ENCODE results near the gene COMT.
A peak's percentile ranks its signal among the peaks of the same experiment; 100 is the strongest.
"Not testable (repeated sequence)": the region's sequence is repeated elsewhere in the genome, so short reads cannot be mapped to it uniquely, and the experiment has no call there.

The COMT gene

GRCh38 chr22:19929586-19930550 lies 11.7 kb upstream of the COMT start:
- DNase-seq, result no peak

GRCh38 chr22:19930551-19931486 lies 10.8 kb upstream of the COMT start:
- no peak for DNase-seq

GRCh38 chr22:19931514-19931913 lies 10.1 kb upstream of the COMT start:
- no peak for DNase-seq

GRCh38 chr22:19932367-19933206 lies 9.0 kb upstream of the COMT start:
- no peak for DNase-seq

GRCh38 chr22:19933341-19934241 lies 8.0 kb upstream of the COMT start:
- no peak for DNase-seq

GRCh38 chr22:19935123-19935718 lies 6.4 kb upstream of the COMT start:
- not testable (repeated sequence) for DNase-seq

- DNase-seq, result no peak
Measured at GRCh38 chr22:19936513-19936912, 5.1 kb upstream of the COMT start.

GRCh38 chr22:19937616-19938473 lies 3.7 kb upstream of the COMT start:
- DNase-seq, result no peak

GRCh38 chr22:19940536-19941364 lies 822 bp upstream of the COMT start:
- DNase-seq, result no peak

- peak; percentile 39 for DNase-seq
Measured at GRCh38 chr22:19942157-19943081, 847 bp downstream of the COMT start.

- DNase-seq, result no peak
Measured at GRCh38 chr22:19943082-19944026, 1.8 kb downstream of the COMT start.

GRCh38 chr22:19948057-19948760 lies 6.6 kb downstream of the COMT start:
- no peak for DNase-seq

GRCh38 chr22:19951346-19951745 lies 9.8 kb downstream of the COMT start:
- no peak for DNase-seq

- no peak for DNase-seq
Measured at GRCh38 chr22:19955241-19956128, 13.9 kb downstream of the COMT start.

- no peak for DNase-seq
Measured at GRCh38 chr22:19957445-19957844, 15.9 kb downstream of the COMT start.

Data from activated CD4-positive, alpha-beta T cell treated with anti-CD3 and anti-CD28 coated beads, Interleukin-10, Interleukin-2, amounts not matched to agents 100 ng/mL and 50 ng/mL, durations not matched to agents 16 hours and 8 hours (primary cell).